GM10266 (cell line): Measurements from ENCODE around the gene TCF7L1.

ENCODE experiments used
- DNase-seq: peaks from one replicate; pipeline ENCODE4 v3.0.0; 2012; ENCODE audit errors: extremely low spot score
- CTCF ChIP-seq: IDR thresholded peaks from 2 replicates; pipeline ENCODE4 v1.5.1; 2012; ENCODE audit warnings: mild to moderate bottlenecking, low read depth; ENCODE audit not compliant: control insufficient read depth, insufficient read depth; ENCODE audit errors: missing control alignments

The TCF7L1 gene

DNA sequence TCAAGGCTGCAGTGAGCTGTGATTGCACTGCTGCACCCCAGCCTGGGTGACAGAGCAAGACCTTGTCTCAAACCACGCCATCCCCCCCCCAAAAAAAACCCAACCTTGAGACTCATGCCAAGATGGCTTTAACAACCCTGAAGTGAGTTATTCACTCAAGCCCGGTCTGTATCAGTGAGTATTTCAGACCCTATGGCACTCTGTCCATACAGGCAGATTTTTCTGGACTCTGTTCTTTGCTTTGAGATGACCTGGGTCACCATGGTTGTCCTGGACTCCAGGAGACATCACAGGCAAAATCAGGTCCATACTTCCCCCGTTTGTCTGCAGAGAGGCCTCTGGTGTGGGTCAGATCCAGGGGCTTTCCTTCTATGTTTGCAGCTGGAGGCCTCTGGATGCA is 102.9 kb downstream of the TCF7L1 start:
- TF ChIP-seq CTCF, result no peak
- no peak for DNase-seq

DNA sequence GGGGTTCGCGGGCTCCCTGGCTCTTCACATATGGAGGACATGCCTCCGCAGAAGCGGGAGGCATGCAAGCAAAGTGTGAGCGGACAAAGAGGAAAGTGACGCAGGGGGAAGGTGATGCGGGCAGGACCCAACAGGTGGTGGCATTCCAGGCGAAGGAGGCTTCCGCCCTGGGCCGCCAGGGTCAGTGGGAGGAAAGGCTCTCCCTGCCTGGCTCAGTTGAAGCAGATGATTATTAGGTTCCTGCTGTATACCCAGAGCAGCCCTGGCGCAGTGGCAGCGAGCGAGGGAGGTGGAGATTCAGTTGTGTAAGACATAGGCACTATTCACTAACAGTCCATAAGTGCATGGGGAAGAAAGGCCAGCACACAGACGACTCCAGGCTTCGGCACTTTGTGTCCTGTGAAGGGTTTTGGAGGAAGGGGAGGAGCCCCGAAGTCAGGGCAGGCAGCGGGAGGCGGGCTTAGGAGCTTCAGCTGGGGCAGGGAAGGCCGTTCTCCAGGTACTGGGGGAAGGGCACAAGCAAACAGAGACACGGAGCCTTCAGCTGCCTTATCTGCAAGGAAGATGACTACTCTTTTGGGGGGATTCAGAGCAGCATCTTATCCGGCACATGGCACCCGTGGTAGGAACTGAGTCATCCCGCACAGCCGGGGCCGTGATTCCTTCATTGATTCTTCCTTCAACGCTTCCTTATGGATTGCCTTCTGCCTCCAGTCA is 104.8 kb downstream of the TCF7L1 start:
- DNase-seq, result no peak

GRCh38 chr2:85238607-85239006 is 105.4 kb downstream of the TCF7L1 start:
- TF ChIP-seq CTCF, result no peak
- no peak for DNase-seq

More for the DNA sequence above, 104.8 kb downstream of the TCF7L1 start:
- no peak for TF ChIP-seq CTCF

- no peak for DNase-seq
- no peak for TF ChIP-seq CTCF
These were observed 105.9 kb downstream of the TCF7L1 start for GRCh38 chr2:85239102-85239501.

DNA sequence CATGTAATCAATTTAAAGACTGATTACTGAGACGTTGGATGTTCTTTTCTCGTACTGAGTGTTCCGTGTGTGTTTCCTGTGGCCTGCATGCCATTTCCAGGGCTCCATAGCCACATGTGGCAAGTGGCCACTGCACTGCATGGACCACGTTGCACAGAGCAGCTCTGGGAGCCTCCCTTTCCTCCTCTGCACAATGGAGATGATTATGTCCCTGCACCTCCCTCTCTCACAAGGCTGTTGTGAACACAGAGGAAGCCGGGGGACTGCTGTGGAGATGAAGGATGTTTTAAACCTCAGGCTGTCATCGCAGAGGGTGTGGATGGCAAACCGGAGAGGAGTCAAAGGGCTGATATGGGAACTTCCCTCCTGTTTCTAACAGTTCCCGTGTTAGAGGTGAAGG is 106.9 kb downstream of the TCF7L1 start:
- no peak for TF ChIP-seq CTCF
- no peak for DNase-seq

DNA sequence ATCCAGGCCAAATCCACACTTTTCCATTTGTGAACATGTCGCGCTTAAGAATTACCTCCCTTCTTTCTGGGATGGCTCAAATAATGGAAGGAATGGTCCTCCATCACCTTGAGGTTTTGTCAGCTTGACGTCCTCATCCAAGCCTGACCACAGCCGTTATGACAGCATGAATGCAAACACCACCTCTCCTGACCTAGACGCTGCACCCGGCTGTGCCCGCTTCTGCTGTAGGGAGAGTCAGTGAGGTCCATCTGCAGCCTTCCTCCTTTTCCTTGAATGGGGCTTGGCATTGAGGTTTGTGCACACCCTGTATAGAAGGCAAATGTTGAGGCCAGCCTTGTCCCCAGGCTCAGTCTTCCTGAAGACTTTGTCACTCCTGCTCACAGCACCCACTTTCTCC is 109.1 kb downstream of the TCF7L1 start:
- no peak for DNase-seq
- no peak for TF ChIP-seq CTCF
